Measurements from ENCODE around the gene TMEM117. TPM values are rescaled to one million over a fixed set of nuclear protein-coding genes. Genes with fewer than 3 reads are reported as not detected.
"Not testable (repeated sequence)": the region's sequence is repeated elsewhere in the genome, so short reads cannot be mapped to it uniquely, and the experiment has no call there.

Gene TMEM117
- total RNA-seq, 1 experiment from 2014 or later = 0.90 TPM

DNA sequence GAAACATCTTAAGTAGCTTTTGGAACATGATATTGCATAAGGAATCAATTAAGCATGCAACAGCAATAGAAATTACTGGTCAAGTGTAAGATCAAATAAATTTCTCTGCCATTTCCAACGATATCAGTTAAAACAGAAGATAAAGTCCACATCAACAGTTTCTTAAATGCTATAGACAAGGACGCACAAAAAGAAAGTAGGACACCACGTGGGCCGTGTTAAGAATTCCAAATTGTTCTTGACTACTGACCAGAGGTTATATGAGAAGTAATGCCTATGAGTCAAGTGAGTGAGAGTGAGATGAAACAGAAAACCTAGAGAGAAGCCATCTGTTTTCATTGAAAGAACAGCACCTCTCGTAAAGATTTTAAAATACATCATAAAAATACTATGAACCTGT, 318.2 kb downstream of the TMEM117 start:
- H3K27me3 ChIP-seq (ENCODE audit: control insufficient read depth, insufficient read depth, low read length) = no peaks in the 10 kb centered on the region
- no peak for DNase-seq
- no peak overlapping the region for H3K4me3 ChIP-seq (ENCODE audit: insufficient read depth, low read depth, low read length)
- H3K36me3 ChIP-seq (replicated peaks; ENCODE audit: control insufficient read depth, insufficient read depth, low read length) = no peaks in the 10 kb centered on the region

DNA sequence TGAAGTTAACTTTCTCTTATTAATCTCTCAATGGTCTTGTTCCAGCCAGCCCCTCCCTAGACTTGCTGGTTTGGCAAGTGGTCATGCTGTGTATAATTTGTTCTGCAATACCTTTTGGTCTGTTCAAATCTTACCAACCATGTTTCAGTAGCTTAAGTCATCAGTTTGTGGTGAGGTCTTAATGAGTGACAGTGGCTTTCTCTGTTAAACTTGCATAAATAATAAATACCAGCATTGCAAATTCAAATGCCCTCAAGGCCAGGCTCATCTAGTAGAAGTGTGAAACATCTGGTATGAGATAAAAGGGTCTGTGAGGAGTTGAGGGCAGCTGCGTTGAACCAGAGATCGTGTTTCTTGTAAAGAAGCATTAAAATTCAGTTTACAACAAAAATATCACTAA, 319.5 kb downstream of the TMEM117 start:
- no peak for DNase-seq
- no peaks in the 10 kb centered on the region for H3K27me3 ChIP-seq (ENCODE audit: control insufficient read depth, insufficient read depth, low read length)
- no peaks in the 10 kb centered on the region for H3K36me3 ChIP-seq (replicated peaks; ENCODE audit: control insufficient read depth, insufficient read depth, low read length)
- no peak overlapping the region for H3K4me3 ChIP-seq (ENCODE audit: insufficient read depth, low read depth, low read length)

DNA sequence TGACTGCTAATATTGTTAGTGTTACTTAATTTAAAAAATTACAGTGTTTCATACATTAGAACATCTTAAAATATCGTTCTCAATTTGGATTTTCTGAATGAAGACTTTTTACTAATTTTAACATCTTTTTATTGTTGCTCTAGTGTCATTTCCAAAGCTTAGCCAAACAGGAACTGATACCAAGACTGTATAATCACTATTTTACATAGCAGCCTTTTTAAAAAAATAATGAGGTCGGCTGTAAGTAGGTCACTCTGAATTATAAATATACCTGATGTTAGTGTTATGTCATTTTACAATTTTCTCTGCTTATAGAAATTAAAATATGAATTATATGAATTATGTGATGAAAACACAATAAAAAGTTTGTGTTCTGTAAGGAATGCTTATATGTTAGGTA, 321.5 kb downstream of the TMEM117 start:
- Histone ChIP-seq H3K36me3 (replicated peaks; ENCODE audit: control insufficient read depth, insufficient read depth, low read length) (no peaks in the 10 kb centered on the region), H3K27me3 (ENCODE audit: control insufficient read depth, insufficient read depth, low read length) (no peaks in the 10 kb centered on the region), H3K4me3 (ENCODE audit: insufficient read depth, low read depth, low read length) (no peak overlapping the region)
- DNase-seq = no peak

DNA sequence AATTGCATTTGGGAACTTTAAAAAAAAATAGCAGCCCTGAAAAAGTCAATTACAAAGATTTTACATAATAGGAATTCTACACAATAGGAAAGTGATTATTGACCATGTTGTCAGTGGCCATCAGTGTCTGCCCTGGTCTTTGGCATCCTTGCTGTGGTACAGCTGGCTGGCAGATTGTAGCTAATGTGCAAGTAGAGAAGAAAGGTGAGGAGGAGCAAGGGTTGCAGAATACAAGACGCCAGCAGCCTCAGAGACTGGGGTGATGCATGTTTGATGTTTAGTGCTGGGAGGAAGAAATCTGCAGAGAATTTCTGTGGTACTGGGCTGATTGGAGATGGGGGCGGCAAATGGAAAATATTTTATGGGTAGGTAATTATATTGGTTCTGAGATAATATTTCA, 322.9 kb downstream of the TMEM117 start:
- Histone ChIP-seq H3K4me3 (ENCODE audit: insufficient read depth, low read depth, low read length) (no peak overlapping the region), H3K36me3 (replicated peaks; ENCODE audit: control insufficient read depth, insufficient read depth, low read length) (no peaks in the 10 kb centered on the region), H3K27me3 (ENCODE audit: control insufficient read depth, insufficient read depth, low read length) (no peaks in the 10 kb centered on the region)
- no peak for DNase-seq

DNA sequence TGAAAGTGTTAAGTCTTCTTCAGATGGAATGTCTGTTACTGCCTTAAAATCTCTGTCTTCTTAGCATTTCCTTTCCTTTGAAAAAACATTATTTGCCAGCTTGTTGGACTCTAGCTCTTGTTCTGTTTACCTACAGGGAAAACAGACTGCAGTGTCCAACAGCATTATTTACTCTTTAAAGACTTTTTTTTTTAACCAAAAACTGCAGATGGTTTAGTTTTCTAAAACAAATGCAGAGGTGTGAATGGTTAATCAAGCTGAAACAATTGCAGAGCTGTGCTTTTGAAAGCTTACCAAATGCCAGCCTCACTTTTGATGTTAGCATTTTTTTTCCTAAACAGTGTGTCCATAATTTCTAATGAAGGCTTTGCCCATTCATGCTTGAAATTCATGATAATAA, 323.3 kb downstream of the TMEM117 start:
- DNase-seq = no peak
- H3K36me3 ChIP-seq (replicated peaks; ENCODE audit: control insufficient read depth, insufficient read depth, low read length) = no peaks in the 10 kb centered on the region
- no peaks in the 10 kb centered on the region for H3K27me3 ChIP-seq (ENCODE audit: control insufficient read depth, insufficient read depth, low read length)
- H3K4me3 ChIP-seq (ENCODE audit: insufficient read depth, low read depth, low read length) = no peak overlapping the region

DNA sequence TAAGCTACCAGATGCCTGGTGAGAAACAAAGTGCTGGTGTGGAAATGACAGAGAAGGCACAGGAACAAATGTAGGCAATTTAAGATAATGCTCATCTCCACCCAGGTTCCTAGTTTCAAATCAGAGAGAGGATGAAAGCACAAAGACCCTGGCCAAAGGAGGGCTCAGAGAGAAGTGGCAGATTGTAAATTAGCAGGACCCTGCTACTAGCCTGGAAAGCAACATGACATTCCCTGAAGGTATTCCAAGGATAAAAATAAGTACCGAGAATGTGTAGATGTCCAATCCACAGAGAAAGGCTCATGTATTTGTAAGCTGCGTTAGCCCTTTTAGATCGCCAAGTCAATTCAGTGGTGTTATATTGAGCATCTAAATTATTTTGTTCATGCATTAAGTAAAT, 324.0 kb downstream of the TMEM117 start:
- Histone ChIP-seq H3K4me3 (ENCODE audit: insufficient read depth, low read depth, low read length) (no peak overlapping the region), H3K36me3 (replicated peaks; ENCODE audit: control insufficient read depth, insufficient read depth, low read length) (no peaks in the 10 kb centered on the region), H3K27me3 (ENCODE audit: control insufficient read depth, insufficient read depth, low read length) (no peaks in the 10 kb centered on the region)
- no peak for DNase-seq

DNA sequence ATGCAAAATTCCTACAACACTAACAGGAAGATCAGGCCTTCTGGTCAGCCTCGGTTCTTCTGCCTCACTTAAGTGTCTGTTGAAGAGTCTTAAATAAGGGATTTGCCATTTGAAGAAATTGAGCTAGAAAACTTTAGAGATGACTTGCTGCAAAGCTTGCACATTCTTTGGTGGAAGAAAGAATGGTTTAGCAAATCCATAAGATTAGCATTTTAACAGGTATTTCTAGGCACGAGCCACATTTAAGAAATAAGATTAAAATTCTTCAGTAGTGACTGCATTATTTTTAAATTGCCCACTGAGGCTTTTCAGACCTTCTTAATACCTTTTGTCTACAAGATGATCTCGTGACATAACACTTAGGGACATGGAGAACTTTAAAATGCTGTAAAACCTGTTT, 327.1 kb downstream of the TMEM117 start:
- Histone ChIP-seq H3K4me3 (ENCODE audit: insufficient read depth, low read depth, low read length) (no peak overlapping the region), H3K27me3 (ENCODE audit: control insufficient read depth, insufficient read depth, low read length) (no peaks in the 10 kb centered on the region), H3K36me3 (replicated peaks; ENCODE audit: control insufficient read depth, insufficient read depth, low read length) (no peaks in the 10 kb centered on the region)
- DNase-seq = no peak

DNA sequence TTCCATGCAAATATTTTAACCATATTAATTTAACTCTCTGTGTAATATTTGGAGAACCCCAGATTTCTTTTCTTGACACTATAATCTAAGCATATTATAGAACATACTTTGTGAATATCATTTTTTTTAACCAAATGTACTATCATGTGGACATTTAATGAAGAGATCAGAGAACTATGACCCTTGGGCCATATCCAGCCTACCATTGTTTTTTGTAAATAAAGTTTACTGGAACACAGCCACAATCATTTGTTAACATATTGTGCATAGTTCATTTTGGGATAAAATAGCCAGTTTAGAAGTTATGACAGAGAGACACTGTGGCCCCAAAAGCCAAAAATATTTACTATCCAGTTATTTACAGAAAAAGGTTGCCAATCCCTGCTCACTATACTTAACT, 338.2 kb downstream of the TMEM117 start:
- Histone ChIP-seq H3K4me3 (ENCODE audit: insufficient read depth, low read depth, low read length) (no peak overlapping the region), H3K36me3 (replicated peaks; ENCODE audit: control insufficient read depth, insufficient read depth, low read length) (no peaks in the 10 kb centered on the region), H3K27me3 (ENCODE audit: control insufficient read depth, insufficient read depth, low read length) (no peaks in the 10 kb centered on the region)
- DNase-seq = no peak

DNA sequence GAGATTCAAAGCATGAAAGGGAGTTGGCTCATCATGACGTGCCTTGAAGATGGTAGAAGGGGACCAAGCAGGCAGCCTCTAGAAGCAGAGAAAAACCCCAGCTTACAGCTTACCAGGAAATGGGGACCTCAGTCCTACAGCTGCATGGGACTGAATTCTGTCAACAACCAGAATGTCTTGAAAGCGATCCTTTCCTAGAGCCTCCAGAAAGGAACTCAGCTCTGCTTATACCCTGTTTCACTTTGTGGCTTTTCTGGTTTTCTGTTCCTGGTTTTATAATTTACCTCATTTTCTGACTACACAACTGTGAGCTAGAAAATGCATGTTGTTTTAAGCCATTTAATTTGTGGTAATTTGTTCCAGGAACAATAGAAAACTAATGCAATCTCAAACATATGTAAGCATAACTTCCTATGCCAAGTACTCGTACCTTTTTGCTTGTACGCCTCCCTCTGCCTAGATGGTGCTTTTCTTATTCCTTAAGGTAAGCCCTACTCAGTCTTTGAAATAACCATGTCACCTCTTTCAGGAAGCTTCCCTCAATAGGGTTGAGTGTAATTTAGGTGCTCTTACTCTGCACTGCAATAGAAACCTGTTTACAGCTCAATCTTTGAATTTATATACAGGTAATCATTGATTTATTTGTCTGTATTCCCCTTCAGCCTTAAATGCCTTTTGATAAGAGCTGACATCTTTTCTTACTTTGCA, 348.8 kb downstream of the TMEM117 start:
- Histone ChIP-seq H3K27me3 (ENCODE audit: control insufficient read depth, insufficient read depth, low read length) (no peaks in the 10 kb centered on the region), H3K4me3 (ENCODE audit: insufficient read depth, low read depth, low read length) (no peak overlapping the region), H3K36me3 (replicated peaks; ENCODE audit: control insufficient read depth, insufficient read depth, low read length) (no peaks in the 10 kb centered on the region)
- no peak for DNase-seq

DNA sequence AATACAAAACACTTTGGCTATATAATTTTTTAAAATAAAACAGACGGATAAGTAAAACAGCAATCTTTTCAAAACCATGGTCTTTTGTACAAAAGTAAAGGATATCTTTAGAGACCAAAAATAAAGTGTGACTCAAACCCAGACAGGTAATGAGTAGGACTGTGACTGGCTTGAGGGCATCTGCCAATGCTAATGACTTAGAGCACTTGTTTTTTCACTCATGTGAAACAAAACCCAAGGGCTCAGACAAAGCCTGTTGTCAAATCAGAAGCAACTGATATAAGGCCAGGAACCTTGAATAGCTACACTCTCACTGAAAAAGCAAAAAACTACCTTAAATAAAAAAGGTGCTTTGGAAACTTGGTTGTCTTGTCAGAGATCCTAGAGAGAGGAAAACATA, 357.4 kb downstream of the TMEM117 start:
- Histone ChIP-seq H3K4me3 (ENCODE audit: insufficient read depth, low read depth, low read length) (no peak overlapping the region), H3K27me3 (ENCODE audit: control insufficient read depth, insufficient read depth, low read length) (no peaks in the 10 kb centered on the region), H3K36me3 (replicated peaks; ENCODE audit: control insufficient read depth, insufficient read depth, low read length) (no peaks in the 10 kb centered on the region)
- no peak for DNase-seq

DNA sequence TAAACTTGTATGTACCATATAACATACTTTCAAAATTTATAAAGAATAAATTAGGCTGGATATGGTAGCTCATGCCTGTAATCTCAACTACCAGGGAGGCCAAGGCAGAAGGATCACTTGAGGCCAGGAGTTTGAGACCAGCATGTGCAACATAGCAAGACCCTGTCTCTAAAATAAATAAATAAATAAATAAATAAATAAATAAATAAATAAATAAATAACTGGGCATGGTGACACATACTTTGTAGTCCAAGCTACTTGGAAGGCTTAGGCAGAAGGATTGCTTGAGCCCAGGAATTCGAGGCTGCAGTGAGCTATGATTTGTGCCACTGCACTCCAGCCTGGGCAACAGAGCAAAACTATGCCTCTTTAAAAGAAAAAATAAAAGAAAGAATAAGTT, 359.8 kb downstream of the TMEM117 start:
- not testable (repeated sequence) for H3K36me3 ChIP-seq (replicated peaks; ENCODE audit: control insufficient read depth, insufficient read depth, low read length); H3K27me3 ChIP-seq (ENCODE audit: control insufficient read depth, insufficient read depth, low read length); DNase-seq; H3K4me3 ChIP-seq (ENCODE audit: insufficient read depth, low read depth, low read length)

DNA sequence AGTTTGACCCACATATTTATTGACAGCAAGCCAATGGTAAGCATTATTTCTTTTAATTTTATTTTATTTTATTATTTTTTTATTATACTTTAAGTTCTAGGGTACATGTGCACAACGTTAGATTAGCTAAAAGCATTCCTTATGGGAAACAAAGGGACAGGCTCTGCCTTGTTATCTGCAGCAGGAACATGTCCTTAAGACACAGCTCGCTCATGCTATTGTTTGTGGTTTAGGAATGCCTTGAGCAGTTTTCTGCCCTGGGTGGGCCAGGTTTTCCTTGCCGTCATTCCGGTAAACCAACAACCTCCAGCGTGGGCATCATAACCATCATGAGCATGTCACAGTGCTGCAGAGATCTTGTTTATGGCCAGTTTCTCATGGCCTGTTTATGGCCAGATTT, 370.2 kb downstream of the TMEM117 start:
- no peaks in the 10 kb centered on the region for H3K27me3 ChIP-seq (ENCODE audit: control insufficient read depth, insufficient read depth, low read length)
- H3K4me3 ChIP-seq (ENCODE audit: insufficient read depth, low read depth, low read length) = no peak overlapping the region
- no peaks in the 10 kb centered on the region for H3K36me3 ChIP-seq (replicated peaks; ENCODE audit: control insufficient read depth, insufficient read depth, low read length)
- no peak for DNase-seq

DNA sequence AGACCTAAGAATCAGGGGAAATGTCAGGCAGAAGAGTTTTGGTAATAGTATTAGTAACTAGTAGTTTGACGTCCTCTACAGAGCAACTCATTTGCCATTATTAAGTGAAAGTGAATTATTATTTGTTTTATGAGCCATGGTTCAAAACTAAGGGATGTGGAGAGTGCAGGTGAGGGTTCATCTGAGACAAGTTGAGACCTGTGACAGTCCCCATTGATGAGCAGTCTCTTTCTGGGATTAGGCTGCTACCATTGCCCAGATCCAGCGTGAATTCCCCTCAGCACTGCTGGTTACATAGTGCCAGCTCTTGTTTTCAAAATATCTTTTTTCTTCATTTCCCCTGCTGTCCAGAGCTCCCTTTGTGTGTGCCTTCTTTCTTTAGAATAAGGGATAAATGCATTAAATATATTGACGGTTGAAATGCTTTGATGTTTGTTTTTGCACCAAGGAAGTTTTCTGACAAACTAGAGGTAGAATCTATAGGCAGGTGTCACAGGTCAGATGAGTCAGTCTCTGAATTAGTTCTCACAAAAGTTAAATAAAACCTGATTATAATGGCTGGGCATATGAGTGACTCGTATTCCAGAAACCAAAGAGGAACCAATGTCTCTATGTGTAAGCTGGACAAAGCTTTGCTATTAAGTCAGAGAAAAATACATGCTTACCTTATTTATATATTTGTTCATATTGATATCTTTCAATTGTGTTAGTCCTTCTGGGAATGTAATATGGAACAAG, 381.4 kb downstream of the TMEM117 start:
- no peak for DNase-seq
- H3K4me3 ChIP-seq (ENCODE audit: insufficient read depth, low read depth, low read length) = no peak overlapping the region
- no peaks in the 10 kb centered on the region for H3K27me3 ChIP-seq (ENCODE audit: control insufficient read depth, insufficient read depth, low read length)
- H3K36me3 ChIP-seq (replicated peaks; ENCODE audit: control insufficient read depth, insufficient read depth, low read length) = no peaks in the 10 kb centered on the region

DNA sequence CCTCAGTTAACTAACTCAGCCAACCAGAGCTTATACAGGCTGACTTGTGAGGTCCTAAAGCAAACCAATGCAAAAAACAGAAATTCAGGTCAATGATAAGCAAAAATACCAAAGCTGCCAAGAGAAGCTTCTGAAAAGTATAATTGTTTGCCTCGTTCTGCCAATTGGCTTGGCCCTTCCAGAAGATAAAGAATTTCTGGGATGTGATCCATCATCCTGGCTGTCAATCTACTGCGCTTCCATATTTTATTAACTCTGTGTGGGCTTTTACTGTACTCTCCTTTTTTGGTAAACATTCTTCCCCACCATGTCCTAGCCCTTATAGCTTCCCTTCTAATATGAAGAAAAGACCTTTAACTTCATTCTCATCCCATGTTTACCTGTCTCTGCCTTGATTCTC, 387.9 kb downstream of the TMEM117 start:
- DNase-seq = no peak
- no peak overlapping the region for H3K4me3 ChIP-seq (ENCODE audit: insufficient read depth, low read depth, low read length)
- no peaks in the 10 kb centered on the region for H3K27me3 ChIP-seq (ENCODE audit: control insufficient read depth, insufficient read depth, low read length)
- H3K36me3 ChIP-seq (replicated peaks; ENCODE audit: control insufficient read depth, insufficient read depth, low read length) = no peaks in the 10 kb centered on the region

DNA sequence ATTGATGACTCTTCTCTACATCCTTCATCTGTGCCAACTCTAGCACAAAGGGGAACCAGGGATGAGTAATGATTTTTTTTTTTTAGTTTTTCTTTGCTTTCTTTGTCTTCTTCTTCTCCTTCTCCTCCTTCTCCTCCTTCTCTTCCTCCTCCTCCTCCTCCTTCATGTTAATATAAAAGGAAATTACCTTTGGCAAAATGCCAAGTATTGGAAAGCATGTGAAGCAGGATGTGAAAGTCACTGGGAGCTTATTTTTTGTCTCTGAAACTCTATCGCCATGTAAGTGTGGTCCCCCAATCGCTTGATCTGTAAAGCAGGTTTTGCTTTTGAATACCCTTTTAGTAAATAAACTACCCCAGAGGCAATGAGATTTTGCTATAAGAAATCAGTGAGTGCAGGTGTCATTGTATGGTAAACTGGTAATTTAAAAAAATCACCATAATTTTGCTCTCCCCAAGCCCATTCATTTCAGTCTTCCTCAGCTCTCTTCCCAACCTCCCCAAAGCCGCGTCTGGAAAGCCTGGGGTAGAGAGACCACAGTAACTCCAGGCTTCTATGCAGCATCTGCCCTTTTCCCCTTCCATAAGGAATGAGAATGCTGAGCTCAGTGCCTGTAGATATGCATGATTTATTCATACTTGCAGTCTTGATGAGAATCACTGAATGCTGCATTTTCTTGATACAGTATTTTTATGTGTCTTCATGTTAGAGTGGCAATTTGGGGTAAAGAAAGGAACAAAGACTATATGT, 388.7 kb downstream of the TMEM117 start:
- H3K4me3 ChIP-seq (ENCODE audit: insufficient read depth, low read depth, low read length) = no peak overlapping the region
- DNase-seq = no peak
- H3K27me3 ChIP-seq (ENCODE audit: control insufficient read depth, insufficient read depth, low read length) = no peaks in the 10 kb centered on the region
- H3K36me3 ChIP-seq (replicated peaks; ENCODE audit: control insufficient read depth, insufficient read depth, low read length) = no peaks in the 10 kb centered on the region
